HEK293 (cell line): ENCODE data around the gene ENOX2.

Experiments used
- CTCF ChIP-seq: fragments of 450-650 bp; formaldehyde crosslinking; IDR thresholded peaks from 2 replicates; pipeline ENCODE4 v1.5.1; 2016; ENCODE audit warnings: missing biosample characterization, missing genetic modification characterization
- PRDM1 ChIP-seq: fragments of 450-650 bp; formaldehyde crosslinking; IDR thresholded peaks from 2 replicates; pipeline ENCODE4; 2016; ENCODE audit warnings: missing biosample characterization, missing genetic modification characterization
- PRDM2 ChIP-seq: fragments of 450-650 bp; formaldehyde crosslinking; IDR thresholded peaks from 2 replicates; pipeline ENCODE4 v1.5.1; 2016; ENCODE audit warnings: missing biosample characterization, missing genetic modification characterization, borderline replicate concordance
- YY1 ChIP-seq: fragments of 450-650 bp; formaldehyde crosslinking; IDR thresholded peaks from 2 replicates; pipeline ENCODE4 v1.5.1; 2018; ENCODE audit warnings: missing biosample characterization, missing genetic modification characterization
- ZBTB10 ChIP-seq: fragments of 450-650 bp; formaldehyde crosslinking; IDR thresholded peaks from 2 replicates; pipeline ENCODE4 v1.5.1; 2016; ENCODE audit warnings: missing biosample characterization, missing genetic modification characterization
- ZBTB11 ChIP-seq: fragments of 450-650 bp; formaldehyde crosslinking; conservative IDR thresholded peaks from 2 replicates; pipeline ENCODE4 v1.5.1; 2016; ENCODE audit warnings: low read depth, missing biosample characterization, missing genetic modification characterization
- ZNF114 ChIP-seq: fragments of 450-650 bp; formaldehyde crosslinking; IDR thresholded peaks from 2 replicates; pipeline ENCODE4 v1.5.0; 2017; ENCODE audit warnings: missing biosample characterization, missing genetic modification characterization
- ZNF121 ChIP-seq: fragments of 450-650 bp; formaldehyde crosslinking; IDR thresholded peaks from 2 replicates; pipeline ENCODE4 v1.5.1; 2016; ENCODE audit warnings: missing biosample characterization, missing genetic modification characterization
- ZNF132 ChIP-seq: fragments of 450-650 bp; formaldehyde crosslinking; IDR thresholded peaks from 2 replicates; pipeline ENCODE4 v1.5.1; 2017; ENCODE audit warnings: missing biosample characterization, missing genetic modification characterization, borderline replicate concordance
- ZNF133 ChIP-seq: fragments of 450-650 bp; formaldehyde crosslinking; IDR thresholded peaks from 2 replicates; pipeline ENCODE4 v1.5.1; 2016; ENCODE audit warnings: missing biosample characterization, missing genetic modification characterization
- ZNF280C ChIP-seq: fragments of 450-650 bp; formaldehyde crosslinking; IDR thresholded peaks from 2 replicates; pipeline ENCODE4 v1.5.1; 2016; ENCODE audit warnings: missing biosample characterization, missing genetic modification characterization
- ZNF311 ChIP-seq: fragments of 450-650 bp; formaldehyde crosslinking; IDR thresholded peaks from 2 replicates; pipeline ENCODE4 v1.5.1; 2017; ENCODE audit warnings: missing biosample characterization, missing genetic modification characterization, borderline replicate concordance
- ZNF660 ChIP-seq: fragments of 450-650 bp; IDR thresholded peaks from 2 replicates; pipeline ENCODE4 v1.5.1; 2018; ENCODE audit warnings: missing biosample characterization, mild to moderate bottlenecking, missing genetic modification characterization

- TF ChIP-seq ZNF114 (tag by site-specific recombination), result no peak
- no peak for TF ChIP-seq ZBTB10 (tag by site-specific recombination)
- no peak for TF ChIP-seq ZNF280C (tag by site-specific recombination)
- no peak for TF ChIP-seq ZBTB11 (tag by site-specific recombination)
- no peak for TF ChIP-seq ZNF311 (tag by site-specific recombination)
- TF ChIP-seq ZNF133 (tag by site-specific recombination), result no peak
- no peak for TF ChIP-seq PRDM2
- no peak for TF ChIP-seq CTCF (tag by site-specific recombination)
- no peak for TF ChIP-seq ZNF132 (tag by site-specific recombination)
- no peak for TF ChIP-seq YY1 (tag by site-specific recombination)
- TF ChIP-seq PRDM1 (tag by site-specific recombination), result no peak
- no peak for TF ChIP-seq ZNF660 (tag by site-specific recombination)
- TF ChIP-seq ZNF121 (tag by site-specific recombination), result no peak
These were observed 26.8 kb downstream of the ENOX2 start for GRCh38 chrX:130876226-130876625.
